ENCODE measurements around the gene EVX2.
A peak's percentile ranks its signal among the peaks of the same experiment; 100 is the strongest.

The EVX2 gene

DNA sequence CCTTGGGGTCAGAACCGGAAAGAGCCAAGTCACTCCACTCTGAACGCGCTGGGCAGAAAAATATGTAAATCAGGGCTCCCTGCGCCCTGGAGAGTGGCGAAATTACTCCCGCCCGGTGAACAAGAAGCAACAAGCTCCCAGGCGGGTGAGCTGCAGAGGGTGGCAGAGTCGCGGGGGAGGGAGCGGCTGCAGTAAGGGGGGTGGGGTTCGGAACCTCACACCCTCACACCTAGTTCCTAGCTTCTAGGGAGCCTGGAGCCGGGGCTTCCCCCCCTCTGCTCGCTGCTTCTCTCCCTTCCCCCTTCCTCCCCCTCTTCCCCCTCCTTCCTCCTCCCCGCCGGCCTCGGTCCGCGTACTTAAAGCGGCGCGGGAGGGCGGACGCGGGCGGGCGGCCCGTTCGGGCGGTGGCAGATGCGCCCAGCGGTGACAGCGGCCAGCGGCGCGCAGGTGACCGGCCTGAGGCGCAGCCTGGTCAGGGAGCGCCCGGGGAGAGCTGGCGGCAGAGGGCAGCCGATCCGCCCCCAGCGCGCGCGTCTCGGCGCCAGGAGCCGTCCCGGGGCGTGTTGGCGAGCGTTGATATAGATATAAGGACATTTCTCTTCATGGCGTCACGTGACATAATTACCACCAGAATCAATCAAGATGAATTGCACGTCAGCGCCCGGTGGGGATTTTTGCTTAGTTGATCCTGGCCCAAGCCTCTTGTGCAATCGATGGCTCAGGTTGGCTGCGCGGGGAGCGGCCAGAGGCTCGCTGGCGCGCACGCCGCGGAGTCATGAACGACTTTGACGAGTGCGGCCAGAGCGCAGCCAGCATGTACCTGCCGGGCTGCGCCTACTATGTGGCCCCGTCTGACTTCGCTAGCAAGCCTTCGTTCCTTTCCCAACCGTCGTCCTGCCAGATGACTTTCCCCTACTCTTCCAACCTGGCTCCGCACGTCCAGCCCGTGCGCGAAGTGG lies 23.1 kb upstream of the EVX2 start, which contains the start of gene HOXD11:
Gene HOXD11, plus strand, starts transcription at position 700 of the 959 bp plus-strand sequence. Its CDS starts 76 bp downstream, at position 776.
- DNase-seq: no peak

DNA sequence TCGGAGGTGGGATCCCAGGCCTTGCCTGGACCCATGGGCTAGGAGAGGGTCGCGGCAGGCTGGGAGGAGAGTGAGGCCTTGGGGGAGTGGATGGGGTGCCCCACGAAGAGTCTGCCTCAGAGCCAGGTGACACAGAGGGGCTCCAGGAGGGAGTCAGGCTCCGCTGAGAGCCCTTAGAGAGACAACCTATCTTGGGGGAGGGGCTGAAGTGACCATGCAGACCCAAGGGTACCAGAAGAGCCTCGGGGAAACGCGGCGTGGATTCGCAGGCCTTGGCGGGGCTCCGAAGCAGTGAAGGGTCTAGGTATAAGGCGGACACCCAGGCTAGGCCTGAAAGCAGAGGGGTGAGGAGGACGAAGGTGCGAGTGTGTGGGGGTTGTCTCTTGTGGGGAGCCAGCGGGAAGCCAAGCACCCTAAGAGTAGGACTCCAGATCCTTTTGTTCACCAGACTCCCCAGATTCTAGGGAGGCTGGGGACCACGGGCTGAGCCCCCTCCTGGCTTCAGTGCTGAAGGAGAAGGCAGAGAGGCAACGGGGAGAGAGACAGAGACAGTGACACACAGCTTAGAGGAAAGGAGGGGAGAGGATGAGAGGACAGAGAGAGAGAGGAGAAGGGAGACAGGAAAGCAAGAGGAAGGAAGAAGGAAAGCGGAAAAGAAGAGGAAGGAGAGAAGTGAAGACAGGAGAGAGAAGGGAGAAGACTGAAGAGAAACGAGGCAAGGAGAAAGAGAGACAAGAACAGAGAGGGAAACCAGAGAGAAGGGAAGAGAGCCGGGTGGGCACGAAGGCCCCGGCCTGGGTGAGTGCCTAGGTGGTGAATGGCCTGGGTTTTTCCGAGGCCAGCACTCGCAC lies 22.2 kb upstream of the EVX2 start:
- DNase-seq: no peak

DNA sequence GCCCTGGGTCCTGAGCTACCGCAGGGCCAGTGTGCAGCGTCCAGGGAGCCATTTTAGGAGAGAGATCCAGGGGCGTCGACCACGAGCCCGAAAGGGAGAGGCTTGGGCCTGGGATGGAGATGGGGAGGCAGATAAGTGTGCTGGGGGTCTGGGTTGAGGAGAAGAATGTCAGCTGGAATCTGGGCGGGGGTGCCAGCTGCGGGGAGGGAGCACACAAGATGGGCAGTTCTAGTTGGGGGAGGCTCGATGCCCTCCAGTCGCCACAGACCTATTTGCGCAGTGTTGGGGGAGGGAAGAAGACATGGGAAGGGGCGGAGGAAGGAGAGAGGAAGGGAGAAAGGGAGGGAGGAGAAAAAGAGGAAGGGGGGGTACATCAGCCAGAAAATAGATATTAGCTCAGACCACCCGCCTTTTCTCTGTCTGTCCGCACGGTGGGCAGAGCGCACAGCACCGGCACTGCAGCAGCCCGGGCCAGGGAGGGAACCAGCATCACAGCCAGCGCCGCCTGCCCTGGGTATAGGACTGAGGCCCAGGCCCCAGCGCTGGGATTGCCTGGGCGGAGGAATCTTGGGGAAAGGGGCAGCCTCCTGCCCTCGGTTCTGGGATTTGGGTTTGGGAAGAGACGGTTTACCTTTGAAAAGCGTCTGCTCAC lies 21.4 kb upstream of the EVX2 start:
- DNase-seq: no peak

DNA sequence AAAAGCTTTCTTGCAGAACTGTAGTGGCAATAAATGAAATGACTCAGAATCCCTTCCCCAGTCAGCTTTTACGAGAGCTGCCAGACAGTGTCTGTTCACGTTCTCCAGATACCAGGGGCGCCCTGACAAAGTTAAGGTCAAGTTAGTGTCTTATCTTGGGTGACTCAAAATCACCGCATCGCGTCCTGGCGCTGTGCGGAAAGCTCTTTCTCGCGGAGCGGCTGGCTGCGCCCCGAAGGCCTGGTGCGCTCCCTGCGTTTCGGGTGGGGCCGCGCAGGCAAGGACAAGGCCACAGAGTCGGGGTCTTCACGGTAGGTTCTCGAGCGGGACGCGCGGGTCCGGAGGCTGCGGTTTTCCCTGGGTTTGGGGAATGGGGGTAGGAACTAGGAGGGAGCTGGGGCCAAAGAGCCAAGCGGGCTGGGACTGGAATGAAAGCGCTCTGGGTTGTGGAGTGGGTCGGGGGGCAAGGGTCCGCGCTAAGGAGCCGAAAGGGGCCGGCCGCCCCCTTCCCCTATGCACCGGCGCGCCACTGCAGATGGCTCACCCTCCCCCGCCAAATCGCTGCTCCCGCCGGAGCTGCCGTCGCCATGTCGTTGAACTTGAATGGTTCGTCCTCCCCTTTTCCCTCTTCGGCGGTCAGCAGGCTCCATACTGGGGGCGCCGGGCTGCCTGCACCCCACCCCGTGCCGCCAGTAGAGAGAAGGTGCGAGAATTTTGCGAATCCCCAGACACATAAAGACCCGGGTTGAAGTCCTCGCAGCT lies 20.7 kb upstream of the EVX2 start:
- no peak for DNase-seq

DNA sequence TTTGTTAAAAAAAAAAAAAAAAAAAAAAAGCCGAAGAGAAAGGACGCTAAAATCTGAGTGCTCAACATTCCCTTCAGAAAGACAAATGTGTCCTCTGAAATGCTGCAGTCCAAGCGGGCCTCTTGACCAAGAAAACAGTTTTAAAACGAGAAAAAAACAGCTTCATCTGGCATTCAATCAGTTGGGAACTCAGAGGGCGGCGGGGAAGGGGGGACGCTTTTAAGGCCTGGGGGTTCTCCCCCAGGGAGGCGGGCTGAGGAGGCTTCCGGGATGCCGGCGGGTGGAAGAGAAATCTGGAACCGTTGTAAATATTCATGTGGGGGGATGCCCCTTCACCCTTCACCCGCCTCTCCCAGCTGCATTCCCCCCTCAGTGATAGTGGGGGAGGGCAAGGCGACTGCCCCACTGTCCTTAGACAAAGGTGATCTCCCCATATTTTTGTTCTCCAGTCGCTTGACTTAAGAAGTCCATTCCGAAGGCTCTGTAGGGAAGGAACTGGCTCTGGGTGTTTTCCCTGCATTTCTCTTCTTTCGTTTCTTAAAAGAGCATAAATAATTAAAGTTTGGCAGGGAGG lies 20.1 kb upstream of the EVX2 start:
- no peak for DNase-seq

DNA sequence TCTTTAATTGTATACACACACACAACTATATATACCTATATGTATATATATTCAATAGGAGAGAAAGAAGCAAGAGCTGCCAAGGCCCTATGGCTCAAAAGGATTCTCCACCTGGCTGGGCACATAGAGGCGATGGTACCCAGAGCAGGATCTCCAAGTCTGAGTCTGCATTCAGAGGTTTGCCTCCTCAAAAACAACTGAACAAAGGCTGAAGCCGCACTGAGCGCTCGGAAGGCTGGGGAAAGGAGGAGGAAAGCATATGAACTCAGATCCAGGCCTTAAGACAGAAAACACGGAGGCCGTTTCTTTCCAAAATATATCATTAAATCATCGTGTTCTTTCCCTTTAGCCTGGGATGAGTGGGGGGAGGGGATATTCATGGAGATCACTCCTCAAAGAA lies 19.4 kb upstream of the EVX2 start:
- DNase-seq: no peak

DNA sequence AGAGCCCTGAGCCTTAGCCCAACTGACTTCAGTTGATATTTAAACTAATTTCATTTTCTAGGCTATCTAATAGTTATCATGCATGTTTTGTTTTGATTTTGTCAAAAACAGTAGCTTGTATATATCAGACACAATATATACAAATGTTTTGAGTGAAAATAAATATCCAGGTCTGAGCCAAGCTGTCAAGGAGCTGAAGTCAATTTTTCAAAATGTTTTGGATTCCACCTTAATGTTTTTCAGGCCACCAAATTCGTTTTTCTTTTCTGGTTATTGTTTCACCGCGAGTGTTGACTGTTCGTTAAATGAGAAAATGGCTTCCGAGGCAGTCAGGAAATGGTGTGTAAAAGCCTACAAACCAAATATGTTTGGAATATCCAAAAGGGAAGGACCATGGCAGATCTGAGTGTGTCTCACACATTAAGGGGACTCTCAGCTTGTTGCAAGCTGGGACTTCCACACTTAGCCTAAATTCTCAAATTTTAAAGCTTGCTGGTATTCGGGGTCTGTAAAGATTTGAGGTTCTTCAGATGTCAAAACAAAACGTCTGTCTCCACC lies 18.6 kb upstream of the EVX2 start:
- DNase-seq: no peak

DNA sequence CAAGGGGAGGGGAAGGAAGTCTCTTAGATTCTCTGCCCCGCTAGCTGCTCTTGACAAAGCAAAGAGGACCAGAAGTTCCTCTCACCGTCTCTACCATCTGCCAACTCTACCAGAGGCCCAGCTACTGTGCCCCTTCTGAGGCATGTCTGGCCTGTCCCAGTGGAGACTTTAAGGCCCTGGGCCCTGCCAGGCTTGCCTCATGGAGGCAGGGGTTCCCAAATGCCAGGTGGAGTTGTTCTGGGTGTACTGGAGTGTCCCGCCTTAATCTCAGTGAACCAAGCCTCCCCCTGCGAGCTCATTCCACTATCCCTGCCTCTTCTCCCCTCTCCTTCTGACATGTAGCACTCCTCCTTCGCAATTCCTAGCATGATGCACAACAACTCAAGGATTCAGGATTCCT lies 18.1 kb upstream of the EVX2 start:
- no peak for DNase-seq

DNA sequence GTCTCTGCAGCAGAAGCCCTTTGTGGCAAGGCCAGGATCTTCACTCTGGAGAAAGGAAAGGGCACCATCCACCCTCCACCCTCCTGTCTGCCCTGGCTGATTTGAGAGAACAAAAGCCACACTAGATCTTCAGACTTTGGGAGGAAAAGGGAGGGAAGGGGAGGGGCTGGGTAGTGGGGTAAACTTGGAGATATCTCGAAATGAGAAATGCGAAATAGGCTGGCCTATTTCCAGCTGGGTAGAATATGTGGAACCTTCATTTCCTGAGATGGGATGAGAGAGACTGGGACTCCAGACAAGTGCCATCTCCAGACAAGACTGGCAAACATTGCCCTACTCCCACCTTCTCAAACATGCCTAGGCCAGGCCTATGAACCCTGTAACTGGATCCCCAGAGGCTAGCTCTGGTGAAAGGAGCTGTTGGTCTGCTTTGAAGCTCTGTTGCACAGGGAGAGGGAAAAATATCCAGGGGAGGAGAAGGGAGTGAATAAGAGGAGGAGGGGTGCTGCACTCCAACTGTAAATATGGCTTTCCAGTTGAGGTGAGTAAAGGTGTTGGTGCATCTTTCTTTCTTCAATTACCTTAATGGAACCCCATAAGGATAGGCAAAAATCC lies 17.6 kb upstream of the EVX2 start:
- no peak for DNase-seq

DNA sequence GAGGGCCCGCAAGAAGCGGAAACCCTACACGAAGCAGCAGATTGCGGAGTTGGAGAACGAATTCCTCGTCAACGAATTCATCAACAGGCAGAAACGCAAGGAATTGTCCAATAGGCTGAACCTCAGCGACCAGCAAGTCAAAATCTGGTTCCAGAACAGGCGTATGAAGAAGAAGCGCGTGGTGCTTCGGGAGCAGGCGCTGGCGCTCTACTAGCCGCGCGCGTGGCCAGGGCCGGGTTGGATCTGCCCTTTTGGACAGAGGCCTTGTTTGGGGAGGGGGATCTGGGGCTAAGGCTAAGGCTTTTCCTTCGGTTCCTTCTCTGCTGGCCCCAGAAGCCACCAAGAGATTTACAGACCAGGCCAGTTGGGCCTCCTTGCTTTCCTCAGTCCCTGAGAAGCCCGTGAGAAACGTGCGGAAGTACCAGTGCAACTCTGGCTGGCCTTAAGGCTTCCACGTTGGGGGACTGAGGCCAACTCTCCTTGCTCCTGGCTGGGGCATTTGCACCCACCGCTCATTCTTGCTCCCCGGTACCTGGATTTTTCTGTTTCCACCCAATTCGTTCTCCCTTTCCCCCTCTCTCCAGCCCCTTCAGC lies 16.9 kb upstream of the EVX2 start:
- DNase-seq: no peak

DNA sequence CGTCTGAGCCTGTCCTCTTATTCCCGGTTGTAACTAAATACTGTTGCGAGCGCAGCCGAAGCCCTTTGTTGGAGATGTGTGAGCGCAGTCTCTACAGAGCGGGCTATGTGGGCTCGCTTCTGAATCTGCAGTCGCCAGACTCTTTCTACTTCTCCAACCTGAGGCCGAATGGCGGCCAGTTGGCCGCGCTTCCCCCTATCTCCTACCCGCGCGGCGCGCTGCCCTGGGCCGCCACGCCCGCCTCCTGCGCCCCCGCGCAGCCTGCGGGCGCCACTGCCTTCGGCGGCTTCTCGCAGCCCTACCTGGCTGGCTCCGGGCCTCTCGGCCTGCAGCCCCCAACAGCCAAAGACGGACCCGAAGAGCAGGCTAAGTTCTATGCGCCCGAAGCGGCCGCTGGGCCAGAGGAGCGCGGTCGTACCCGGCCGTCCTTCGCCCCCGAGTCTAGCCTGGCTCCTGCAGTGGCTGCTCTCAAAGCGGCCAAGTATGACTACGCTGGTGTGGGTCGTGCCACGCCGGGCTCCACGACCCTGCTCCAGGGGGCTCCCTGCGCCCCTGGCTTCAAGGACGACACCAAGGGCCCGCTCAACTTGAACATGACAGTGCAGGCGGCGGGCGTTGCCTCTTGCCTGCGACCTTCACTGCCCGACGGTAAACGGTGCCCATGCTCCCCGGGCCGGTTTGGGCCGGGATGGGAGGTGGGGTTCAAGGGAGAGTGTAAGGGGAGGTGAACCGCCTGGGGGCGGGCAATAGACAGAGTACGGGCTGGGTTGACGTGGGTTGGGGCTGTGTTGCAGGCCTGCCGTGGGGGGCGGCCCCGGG lies 16.2 kb upstream of the EVX2 start, which contains the start of gene HOXD12:
Gene HOXD12, plus strand, starts transcription at position 68 of the 819 bp plus-strand sequence. Its CDS starts 7 bp downstream, at position 75.
- DNase-seq: no peak

DNA sequence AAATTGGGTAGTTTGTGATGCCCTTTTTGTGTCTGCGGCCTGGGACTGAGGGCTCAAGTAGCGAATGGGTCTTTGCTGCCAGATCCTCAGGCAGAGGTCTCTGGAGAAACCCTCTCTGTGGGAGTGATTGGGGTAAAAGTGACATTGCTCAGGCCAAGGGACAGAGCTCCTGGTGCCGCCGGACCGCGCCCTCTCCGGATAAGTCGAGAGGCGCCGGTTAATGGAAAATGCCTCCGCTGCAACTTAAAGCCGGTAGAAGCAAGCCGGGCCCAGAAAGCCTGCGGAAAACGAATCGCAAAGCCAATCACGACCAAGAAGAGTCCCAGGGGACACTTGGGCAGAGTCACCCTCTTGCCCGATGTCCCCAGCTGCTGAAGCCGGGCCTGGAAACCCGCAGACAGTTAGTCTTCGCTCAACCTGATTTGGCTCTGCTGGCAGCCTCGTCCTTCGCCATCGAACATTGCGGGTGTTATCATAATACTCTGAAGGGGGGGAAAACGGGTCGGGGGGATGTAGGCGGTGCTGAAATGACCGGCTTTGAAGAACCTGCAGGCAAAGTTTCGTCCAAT lies 15.5 kb upstream of the EVX2 start:
- DNase-seq: no peak

DNA sequence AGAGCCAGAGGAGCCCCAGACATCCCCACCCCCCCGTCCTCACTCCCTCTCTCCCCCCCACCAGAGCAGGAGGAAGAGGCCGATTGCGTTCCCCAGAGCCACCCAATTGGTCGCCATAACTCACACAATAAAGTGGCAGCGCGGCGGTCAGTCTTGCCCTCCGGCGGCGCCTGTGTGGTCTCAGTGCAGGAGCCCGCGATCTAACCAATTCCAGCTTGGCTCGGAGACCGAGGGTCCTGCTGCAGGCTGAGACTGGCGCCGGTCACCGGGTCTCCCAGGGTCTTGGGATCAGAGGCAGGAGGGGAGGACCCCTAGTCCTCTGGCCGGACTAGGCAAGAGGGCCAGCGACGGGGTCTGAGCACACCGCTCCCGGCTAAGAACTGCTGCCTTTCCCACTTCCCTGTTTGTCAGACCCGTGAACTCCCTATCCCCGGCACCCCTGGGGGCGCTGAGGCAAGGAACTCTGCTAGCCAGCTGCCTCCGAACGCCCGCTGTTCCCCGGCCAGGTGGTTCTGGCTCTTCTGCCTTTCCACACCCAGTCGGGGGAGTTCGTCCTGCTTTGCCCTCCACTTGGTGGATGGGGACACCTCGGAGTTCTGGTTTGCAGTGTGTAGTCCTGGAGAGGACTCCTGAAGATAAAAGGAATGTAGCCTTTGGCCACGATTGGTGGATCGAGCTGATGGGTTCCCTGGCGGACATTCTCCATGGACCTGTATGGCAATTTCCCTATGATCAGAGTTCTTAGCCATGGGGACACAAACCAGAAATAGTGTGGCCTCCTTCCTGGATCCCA lies 14.8 kb upstream of the EVX2 start:
- DNase-seq: no peak

DNA sequence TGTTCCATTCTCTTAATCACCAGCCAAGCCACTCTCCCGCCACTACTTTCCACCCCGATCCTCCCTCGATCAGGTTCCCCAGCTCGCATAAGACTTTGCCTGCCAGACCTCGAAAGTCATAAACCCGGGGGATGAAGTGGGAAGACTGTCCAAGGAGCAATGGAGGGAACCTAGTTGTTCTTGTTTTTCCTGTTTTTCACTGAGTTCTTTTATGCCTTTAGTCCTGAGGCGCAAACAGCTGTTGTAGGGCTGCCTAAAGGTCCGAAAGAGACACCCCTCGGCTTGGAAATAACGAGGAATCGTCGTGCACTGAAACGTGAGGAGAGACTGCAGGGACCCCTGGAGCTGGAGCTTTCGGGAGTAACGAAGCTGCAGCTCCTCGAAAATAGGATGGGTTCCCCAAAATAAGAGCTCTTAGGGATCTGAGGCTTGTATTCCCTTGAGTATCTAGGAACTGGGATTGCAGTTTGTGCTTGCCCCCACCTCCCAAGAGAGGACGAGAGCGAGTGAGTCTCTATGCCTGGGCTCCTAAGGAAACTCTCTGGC lies 14.1 kb upstream of the EVX2 start:
- no peak for DNase-seq

DNA sequence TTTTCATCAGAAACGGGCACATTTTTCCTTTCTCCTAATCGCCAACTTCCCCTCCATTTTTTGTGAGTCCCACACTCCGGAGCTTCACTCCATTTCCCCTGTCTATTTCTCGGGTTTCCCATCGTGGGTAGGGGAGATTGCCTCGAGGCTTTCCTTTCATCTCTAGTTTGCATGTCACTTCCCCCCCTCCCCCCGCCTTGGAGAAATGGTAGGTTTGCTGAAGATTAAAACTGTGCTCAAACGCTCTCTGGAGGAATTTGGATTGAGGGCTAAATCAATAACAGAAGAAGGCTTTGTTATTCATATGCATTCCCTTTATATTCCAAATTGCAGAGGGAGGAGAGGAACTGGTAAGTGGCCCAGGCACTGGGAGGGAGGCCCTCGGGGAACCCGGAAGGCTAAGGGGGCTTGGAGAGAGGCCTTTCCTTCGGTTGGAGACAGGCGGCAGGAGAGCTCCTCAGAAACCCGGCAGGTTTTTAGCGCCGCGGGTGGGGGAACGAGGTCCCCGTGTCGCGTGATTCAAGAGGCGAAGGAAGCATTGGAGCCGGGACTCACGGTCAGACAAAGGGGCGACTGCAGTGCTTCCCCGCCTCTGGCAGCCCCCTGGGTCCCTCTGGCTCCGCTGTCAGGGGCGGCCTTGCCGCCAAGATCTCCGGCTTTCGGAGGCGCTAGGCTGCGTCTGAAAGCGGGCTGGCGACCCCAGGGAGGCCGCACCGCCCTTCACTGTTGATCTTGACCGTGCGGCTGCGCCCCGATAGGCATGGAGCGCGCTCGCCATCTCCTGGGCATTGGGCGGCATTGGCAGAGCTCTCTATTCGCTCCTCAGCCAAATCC lies 13.4 kb upstream of the EVX2 start:
- DNase-seq: peak; percentile 35

DNA sequence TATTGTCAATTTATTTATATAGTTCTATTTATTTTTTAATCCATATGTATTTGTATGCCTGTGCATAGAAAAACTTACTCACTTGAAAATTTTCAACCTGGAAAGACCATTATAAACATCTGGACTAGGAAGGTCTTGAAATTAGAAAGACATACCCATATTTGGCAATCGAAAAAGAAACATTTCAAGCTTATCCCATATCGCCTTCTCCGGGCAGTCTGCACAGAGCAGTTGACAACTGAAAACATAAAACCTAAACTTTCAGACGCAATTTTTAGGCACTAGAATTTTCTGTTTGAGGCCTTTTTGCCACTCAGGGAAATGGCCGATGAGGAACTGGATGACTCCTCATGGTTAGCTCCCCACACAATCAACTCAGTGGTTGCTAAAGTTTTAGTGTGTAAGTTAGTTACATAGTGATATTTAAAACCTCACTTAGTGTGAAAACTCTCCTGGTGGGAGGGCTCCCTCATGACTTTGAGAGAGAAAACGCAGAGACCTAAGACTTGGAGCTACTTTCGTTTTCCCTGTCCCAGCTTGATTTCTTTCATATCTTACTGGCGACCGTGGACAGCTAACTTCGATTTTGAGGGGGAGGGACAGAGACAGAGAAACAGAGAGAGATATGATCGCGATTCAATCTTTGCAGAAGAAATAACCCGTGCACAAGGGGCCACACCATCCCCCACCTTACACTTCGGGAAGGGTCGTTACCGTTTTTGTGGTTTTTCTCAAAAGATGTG lies 12.7 kb upstream of the EVX2 start:
- no peak for DNase-seq

DNA sequence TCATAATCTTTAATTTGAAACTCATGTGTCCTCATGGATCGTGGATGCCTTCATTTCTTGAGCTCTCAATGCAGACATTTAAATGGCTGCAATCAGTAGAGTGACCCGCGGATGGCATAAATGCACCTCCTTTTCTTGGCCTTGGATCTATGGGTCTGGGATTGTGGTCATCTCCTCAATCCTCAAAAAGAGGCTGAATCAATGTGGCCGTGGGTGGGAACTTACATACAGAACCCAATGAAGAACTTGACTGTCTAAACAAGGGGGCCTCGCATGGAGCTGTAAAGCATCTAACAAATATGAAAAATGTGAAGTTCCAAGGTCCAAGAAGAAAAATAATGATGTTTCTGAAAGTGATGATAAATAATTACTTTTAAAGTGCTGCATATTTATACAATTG lies 11.7 kb upstream of the EVX2 start:
- no peak for DNase-seq

All from MV-4-11 (cell line).